ENCODE results near the gene GREB1.
"Not testable (repeated sequence)": the region's sequence is repeated elsewhere in the genome, so short reads cannot be mapped to it uniquely, and the experiment has no call there.

Gene GREB1

GRCh38 chr2:11646530-11646929 lies 112.7 kb downstream of the GREB1 start:
- DNase-seq = no peak

DNA sequence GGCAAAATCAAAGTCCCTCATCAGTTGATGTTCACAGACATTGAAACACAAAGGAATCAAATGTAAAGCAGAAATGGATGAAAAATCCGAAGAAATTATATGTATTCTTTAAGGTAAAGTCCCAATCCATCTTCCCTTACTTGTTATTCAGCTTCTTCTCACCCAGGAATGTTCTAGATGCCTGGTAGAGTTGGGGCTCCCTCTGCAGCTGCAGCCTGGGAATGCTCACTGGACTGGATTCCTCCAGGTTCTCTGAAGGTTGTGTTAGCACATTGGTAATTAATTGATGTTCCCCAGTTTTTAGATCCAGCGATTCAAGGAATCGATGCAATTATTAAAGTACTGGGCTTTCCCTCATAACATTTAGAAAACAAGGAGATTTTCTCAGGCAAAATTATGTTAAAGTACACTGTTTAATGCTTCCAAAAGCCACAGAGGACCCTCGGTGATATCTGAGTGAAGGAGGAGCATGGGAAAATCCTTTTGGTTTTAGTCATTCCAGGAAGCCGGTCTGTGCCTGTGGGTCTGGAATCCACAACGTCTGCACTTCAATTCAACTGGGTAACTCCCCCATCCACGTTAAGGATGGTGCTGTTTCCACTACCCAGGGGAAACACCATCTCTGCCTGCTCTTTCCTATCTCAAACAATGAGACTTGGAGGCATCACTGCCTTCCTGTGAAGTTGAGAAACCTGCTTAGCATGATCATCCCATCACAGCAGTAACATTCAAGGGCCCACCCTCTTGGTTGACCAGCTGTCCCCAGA lies 114.2 kb downstream of the GREB1 start:
- DNase-seq = no peak

DNA sequence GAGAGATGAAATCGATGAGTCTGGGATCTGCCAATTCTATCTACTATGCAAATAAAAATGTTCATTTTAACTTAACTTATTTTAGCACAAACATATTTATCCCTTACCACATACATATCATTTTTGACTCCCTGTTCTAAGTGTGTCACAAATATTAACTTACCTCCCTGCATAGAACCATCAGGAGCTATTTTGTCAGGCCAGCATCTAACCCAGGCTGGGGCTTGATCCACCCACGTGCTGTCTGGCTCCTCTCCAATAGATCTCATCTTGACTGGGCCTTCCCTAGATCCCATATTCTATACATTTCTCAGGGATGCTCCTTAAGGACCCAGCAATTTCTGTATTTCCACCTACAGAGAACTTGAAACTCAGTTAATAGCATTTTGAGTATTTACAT lies 115.2 kb downstream of the GREB1 start:
- DNase-seq = no peak

- no peak for DNase-seq
Measured at GRCh38 chr2:11651856-11652548, 118.2 kb downstream of the GREB1 start.

DNA sequence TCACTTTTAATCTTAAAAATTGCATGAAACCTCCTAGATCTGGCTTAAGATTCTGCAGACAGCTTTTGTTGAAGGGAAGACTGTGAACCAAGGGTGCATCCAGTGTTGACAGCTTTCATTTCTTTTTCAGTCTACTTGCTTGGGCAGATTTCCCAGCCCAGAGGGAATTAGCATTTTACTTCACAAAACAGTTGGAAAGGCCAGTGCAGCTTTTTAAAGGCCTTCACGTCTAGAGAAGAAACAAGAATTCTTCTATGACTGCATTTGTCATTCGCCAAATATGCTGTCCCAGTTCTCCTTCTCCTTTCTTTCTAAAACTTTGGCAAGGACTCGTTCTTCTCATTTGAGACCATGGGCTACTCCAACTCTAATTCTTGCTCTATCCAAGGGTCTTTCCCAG lies 118.7 kb downstream of the GREB1 start:
- no peak for DNase-seq

DNA sequence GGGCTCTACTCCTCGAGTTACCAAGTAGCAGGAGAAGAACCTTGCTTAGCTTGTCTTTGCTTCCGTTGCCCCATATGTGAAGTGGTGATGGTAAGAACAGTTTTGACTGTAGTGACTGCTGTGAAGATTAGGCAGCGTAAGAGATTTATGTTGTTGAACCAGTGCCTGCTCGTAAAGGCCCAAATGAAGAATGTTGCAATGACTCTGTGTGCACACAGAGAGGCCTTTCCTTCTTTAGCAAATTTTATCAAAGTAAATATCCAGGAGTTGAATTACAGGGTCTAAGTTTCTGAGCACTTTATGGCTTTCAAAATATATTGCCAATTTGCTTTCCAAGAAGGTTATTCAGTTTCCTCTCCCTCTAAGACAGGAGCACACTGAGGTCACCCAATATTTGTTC lies 121.7 kb downstream of the GREB1 start:
- DNase-seq = no peak

DNA sequence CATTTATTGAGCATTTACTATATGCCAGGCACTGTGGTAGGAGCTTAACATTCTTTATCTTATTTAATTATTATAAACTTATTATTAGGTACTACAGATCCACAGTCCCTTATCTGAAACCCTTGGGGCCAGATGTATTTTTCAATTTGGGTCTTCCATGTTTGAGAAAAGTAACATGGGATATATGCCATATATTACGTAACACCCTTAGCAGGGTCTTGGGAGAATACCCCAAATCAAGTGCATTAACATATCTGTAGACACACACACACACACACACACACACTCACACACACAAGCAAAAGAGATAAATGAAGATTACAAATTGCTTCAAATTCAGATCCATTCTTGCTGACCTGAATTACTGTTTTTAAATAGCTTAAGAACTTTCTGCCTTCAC lies 122.4 kb downstream of the GREB1 start:
- no peak for DNase-seq

DNA sequence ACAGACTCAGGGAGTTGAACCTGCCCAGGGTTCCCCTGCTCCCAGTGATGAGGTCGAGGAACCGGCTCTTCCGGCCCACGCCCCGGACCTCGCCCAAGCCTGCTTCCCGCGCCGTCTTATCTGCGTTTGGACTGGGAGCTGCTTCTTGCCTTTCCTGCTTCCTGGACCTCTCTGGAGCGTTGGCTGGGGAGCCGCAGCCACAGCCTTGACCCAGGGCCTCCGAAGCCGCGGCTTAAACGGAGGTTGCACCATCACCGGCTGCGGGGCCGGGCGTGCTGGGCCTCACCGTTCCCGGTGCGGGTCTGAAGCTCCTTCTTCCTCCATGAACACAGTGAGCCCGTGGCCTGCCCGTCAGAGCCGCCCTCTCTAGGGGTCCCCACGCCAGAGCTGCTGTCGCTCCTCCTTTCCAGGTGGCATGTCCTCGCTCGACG lies 122.8 kb downstream of the GREB1 start:
- no peak for DNase-seq

DNA sequence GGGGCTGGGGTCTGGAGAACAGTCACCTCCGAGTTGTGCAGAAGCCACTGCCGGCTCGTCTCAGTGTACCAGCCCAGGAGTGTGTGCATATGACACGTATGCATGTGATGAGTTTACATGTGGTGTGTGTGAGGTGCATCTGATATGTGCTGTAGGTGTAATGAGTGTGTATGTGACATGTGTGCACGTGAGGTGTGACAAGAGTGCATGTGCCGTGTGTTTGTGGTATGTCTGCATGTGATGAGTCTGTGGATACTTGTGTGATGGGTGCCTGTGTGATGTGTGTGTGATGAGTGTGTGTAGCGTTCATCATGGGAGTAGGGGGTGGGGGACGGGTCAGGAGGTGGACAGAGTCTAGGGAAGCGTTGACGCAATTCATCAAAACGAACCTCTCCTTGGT lies 123.3 kb downstream of the GREB1 start:
- DNase-seq = no peak

DNA sequence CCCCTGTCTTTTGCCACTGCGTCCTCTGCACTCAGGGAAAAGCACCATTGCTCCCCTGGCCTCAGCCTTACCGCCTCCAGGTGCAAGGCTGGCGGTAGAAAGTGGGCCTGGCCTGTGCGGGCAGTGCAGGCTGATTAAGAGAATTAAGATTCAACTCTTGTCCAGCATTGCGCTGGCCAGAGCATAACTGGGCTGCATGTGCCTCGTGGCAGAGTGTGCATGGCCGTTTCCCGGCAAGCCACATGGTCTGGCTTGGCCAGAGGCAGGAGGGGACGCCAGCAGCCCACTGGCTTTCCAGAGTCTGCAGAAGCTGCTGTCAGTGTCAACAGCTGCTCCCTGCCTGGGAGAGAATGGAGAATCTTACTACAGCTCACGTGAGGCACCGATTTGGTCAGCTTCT lies 123.8 kb downstream of the GREB1 start:
- DNase-seq = no peak

DNA sequence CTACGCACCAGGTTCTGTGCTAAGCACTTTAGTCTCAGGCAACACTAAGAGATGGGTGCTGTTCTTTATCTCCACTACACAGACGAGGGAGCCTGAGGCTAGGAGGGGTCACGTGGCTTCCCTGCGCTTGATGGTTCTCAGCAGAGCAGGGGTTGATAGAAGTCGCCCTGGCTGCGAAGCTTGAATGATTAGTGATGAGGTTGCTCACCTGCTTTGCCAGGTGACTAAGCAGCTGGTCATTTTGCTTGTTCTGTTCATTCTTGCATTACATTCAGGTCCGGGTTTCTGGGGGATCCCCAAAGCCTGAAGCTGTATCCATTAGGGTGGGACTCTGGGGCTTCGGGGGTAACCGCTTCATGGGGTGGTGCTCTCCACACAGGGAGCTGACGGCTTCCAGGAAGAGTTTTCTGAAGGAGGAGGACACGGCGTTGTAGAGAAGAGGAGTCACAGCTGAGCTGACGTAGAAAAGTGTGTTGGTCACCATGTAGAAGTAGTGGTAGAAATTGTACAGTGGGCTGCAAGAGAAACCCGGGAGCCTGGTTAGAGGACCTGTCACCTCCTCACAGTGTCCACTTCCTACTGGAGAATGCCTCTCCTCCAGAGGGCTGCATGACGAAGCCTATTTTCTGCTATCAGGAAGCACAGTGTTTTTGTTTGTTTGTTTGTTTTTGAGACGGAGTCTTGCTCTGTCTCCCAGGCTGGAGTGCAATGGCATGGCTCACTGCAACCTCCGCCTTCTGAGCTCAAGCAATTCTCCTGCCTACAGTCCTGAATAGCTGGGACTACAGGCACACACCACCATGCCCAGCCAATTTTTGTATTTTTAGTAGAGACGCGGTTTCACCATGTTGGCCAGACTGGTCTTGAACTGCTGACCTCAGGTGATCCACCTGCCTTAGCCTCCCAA lies 124.6 kb downstream of the GREB1 start:
- no peak for DNase-seq

GRCh38 chr2:11659115-11659475 lies 125.2 kb downstream of the GREB1 start:
- DNase-seq = no peak

DNA sequence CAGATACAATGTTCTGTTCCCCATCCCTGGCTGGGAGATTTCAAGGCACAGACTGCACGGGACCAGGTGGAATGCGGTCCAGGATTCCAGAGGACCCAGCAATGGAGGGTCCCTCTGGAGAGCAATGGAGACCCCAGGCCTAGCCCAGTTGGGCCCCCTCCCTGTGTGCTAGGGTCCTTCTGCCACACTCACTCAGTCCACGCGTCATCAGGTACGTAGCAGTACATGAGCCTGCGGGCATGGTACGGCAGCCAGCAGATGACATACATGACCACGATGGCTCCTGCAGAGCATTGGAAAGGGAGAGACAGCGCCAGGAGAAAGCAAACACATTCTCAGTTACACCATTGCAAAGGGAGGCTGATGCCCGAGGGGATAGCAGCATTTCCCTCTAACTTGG lies 126.0 kb downstream of the GREB1 start:
- DNase-seq = no peak

GRCh38 chr2:11660396-11660795 lies 126.6 kb downstream of the GREB1 start:
- not testable (repeated sequence) for DNase-seq

- DNase-seq = no peak
Measured at GRCh38 chr2:11661891-11662435, 128.1 kb downstream of the GREB1 start.

DNA sequence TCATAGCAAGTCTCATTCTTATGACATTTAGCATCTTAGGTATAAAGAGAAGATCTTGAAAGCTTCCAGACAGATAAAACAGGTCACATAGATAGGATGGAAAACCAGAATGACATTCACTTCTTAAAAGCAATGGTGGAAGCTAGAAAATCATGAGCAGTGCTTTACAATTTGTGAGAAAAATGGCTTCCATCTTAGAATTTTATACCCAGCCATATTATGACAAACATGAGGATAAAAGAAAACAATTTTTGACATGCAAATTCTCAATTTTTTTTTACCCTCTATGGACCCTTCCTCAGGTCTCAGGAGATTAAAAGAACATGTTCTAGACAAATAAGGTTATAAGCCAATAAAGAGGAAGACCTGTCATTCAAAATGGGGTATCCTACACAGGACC lies 129.0 kb downstream of the GREB1 start:
- no peak for DNase-seq

DNA sequence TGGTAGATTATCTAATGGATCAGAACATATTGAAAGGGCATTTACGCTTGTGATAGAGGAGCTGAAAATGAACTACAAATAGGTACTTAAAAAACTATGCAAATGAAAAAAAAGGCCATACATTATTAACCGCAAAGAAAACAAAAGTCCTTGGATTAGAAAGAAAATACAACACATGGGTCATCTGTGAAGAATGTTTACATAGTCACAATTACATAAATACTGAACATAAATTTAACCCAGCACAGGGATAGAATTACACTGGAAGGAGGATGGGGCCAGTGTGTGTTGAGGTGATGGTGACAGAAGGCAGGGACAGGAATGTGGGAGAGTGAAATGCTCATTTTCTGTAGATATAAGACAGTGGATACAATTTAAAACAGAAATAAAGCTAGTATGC lies 129.6 kb downstream of the GREB1 start:
- no peak for DNase-seq

- DNase-seq = no peak
Measured at GRCh38 chr2:11665028-11665427, 131.2 kb downstream of the GREB1 start.

DNA sequence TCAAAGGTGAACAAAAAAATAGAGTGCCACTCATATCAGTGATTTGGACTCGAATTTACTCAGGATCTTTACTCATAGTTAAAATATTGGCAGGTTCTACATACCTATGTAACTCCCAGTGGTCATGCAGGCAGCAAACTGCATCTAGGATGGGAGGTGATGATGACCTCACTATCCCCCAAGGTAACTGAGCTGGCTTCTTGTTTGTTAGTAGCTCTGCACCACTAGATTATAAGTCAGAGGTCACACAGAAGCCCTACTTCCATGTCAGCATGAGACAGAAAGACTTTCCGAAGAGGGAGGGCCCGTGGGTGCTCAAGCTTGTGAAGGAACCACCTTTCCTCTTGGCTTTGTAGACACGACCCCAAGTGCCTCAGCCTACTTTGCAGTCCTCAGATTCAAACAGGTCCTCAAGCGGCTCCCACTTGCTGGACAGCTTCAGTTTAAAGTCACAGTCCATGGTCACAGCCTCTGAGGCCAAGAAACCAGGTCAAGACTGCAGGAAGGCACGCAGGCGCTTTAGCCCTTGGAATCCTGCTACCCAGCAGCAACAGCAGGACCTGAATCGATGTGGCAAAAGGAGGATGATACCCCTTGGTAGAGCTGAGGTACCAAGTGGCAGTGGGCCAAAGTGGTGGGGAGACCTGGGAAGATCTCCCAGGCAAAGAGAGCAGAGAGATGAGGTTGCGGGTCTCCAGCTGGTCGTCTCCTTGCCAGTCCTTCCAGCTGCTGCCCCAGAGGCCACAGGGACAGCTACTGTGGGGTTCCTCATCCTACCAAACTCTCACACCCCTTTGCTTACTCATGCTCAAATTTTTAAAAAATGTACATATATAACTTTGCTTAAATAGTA lies 131.9 kb downstream of the GREB1 start:
- DNase-seq = no peak

DNA sequence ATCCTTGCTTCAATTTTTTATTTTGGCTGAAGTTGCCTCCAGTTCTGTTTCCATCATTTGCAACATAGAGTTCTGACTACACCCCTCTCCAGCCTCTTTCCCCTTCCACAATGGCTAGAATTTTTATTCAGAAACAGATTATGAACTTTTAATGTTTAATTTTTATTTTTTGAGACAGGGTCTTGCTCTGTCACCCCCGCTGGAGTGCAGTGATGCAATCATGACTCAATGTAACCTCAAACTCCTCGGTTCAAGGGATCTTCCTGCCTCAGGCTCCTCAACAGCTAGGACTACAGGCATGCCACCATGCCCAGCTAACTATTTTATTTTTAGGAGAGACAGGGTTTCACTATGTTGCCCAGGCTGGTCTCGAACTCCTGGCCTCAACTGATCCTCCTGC lies 133.3 kb downstream of the GREB1 start:
- DNase-seq = peak; percentile 3

DNA sequence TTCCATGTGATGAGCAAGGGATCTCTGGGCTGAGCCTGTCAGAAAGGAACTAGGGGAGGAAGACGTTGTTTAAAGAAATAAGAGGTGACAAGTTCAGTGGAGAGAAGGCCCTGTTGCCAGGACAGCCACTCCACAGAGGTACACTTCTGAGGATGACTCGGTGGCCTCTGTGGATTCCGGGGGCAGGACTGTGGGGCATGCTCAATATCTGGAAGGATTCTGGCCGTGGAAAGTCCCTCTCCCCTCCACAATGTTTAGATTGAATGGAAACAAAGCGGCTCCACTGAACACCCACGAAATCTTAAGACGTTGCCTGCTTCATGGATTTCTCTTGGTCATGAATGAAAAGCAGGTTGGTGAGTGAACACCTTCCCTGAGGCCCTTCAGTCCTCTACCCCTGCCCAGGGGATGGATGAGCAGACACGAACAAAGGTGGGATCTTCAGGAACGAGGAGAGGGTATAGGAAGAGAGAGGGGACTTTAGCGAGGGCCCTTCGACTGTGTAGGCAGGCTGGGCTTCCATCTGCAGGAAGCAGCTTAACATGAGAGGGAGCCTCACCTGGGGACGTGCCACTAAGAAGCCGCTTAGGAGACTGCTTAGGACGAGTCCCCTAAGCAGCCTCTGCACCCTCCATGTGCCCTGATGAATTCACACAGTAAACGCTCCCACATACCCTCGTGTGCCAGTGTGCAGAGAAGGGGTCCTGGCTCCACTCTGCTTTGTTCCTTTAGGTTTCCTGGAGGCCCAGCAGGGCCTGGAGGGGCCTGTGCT lies 134.2 kb downstream of the GREB1 start:
- DNase-seq = peak; percentile 26
